ENCODE measurements around the gene GNA15.

The GNA15 gene

DNA sequence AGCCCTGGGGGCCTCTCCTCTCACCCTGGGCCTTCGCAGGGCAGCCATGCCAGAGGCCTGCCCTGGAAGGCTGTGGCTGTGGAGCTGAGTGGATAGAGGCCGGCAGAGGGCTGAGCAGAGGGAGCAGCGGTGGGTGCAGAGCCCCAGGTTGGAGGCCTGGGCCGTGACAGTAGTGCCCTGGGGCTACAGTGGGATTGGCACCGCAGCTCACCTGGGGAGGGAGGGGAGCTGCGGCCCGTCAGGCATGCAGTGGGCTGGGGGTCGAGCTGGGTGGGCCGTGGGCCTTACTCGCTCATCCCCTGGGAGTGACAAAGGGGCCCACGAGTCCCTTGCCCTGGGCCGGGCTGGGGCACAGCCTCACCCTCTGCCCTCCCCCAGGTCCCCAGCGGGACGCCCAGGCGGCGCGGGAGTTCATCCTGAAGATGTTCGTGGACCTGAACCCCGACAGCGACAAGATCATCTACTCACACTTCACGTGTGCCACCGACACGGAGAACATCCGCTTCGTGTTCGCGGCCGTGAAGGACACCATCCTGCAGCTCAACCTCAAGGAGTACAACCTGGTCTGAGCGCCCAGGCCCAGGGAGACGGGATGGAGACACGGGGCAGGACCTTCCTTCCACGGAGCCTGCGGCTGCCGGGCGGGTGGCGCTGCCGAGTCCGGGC is 15.1 kb upstream of the GNA15 start:
- no peak for DNase-seq (ENCODE audit: low read depth in 1 of 2, low spot score in 1 of 2)

DNA sequence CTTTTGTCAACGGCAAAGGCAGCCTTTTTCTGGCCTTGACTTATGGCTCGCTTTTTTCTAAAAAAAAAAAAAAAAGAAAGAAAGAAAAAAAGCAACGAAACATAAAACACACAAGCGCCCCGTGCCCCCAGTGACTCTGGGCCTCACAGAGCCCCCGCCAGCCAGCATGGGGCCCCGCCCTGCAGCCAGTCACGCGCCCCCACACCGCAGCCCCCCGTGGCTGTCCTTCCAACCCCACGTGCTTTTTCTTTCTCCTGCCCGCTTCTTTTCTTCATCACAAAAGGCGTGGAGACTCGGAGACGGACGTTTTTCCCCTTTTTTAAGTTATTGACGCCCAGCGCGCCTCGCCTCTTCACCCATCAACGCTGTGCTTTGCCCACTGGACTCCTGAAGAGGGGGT is 14.4 kb upstream of the GNA15 start:
- no peak for DNase-seq (ENCODE audit: low read depth in 1 of 2, low spot score in 1 of 2)

GRCh38 chr19:3121821-3122511 is 13.9 kb upstream of the GNA15 start:
- no peak for DNase-seq (ENCODE audit: low read depth in 1 of 2, low spot score in 1 of 2)

DNA sequence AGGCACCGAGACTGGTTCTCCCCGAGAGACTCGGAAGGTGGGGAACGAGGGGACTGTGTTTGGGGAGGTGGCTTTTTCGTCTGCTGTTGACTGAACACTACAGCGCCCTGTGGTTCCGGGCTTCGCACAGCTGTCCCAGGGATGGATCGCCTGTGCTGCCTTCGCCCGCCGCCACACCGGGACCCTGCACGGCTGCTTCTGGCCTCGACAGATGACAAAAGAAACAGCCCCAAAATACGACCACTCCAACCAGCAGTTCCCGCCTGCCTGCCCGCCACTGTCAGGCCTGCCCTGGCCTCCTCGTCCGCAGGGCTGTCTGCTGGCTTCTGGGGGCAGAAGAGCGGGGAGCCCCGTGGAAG is 13.3 kb upstream of the GNA15 start:
- no peak for DNase-seq (ENCODE audit: low read depth in 1 of 2, low spot score in 1 of 2)

DNA sequence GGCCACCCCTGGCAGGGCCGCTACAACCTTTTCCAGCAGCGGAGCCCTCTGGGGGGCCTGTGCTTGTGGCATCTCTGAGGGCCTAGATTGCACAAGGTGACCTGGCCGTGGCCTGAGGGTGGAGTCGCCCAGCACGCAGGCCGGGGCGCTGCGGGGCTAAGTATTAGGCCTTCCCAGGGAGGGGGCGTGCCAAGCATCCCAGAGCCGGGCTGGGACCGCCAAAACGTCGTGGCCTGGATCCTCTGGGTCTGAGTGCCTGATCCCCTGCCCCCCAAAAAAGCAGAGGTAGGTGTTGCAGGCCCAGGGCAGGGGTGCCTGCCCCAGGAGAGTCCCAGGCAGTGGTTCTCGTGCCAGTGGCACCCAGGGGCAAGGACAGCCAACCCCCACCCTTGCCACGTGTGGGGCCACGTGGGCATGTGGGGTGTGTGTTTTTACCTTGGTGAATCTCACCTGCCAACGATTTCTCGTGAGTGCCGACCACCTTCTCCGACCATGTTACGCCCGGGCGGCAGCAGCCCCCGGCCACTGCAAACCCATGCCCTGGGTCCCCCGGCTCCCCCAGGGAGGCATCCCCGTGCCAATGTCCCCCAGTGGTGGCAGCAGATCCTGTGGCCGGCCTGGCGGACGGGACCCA is 12.6 kb upstream of the GNA15 start:
- no peak for DNase-seq (ENCODE audit: low read depth in 1 of 2, low spot score in 1 of 2)

DNA sequence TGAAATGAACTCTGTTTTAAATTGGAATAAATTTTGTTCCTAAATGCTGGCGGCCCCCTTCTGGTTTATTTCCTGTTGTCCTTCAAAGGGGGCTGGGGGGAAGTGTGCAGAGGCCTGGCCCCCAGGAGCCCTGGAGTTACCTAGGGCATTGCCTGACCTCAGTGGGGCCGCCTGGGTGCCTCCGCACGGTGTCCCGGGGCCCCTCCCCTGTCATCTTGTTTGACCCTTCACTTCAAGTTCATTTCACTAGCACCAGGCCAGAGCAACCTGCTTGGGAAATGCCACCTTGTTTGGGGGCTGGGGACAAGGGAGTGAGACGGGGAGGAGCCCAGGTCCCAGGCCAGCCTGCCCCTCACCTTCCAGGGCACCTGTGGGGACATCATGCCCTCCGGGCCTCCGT is 11.9 kb upstream of the GNA15 start:
- DNase-seq (ENCODE audit: low read depth in 1 of 2, low spot score in 1 of 2): no peak

DNA sequence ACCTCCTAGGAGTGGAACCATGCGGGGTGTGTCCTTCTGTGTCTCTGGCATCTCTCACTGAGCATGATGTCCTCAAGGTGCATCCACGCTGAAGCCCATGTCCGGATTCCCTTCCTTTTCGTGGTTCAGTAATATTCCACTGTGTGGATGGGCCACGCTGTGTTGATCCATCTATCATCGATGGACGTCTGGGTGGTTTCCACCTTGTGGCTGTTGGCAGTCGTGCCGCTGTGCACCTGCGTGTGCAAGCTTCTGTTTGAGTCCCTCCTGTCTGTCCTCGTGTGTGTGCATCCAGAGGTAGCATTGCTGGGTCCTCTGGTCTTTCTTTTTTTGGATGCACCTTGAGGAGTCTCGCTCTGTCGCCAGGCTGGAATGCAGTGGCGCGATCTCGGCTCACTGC is 11.2 kb upstream of the GNA15 start:
- no peak for DNase-seq (ENCODE audit: low read depth in 1 of 2, low spot score in 1 of 2)

DNA sequence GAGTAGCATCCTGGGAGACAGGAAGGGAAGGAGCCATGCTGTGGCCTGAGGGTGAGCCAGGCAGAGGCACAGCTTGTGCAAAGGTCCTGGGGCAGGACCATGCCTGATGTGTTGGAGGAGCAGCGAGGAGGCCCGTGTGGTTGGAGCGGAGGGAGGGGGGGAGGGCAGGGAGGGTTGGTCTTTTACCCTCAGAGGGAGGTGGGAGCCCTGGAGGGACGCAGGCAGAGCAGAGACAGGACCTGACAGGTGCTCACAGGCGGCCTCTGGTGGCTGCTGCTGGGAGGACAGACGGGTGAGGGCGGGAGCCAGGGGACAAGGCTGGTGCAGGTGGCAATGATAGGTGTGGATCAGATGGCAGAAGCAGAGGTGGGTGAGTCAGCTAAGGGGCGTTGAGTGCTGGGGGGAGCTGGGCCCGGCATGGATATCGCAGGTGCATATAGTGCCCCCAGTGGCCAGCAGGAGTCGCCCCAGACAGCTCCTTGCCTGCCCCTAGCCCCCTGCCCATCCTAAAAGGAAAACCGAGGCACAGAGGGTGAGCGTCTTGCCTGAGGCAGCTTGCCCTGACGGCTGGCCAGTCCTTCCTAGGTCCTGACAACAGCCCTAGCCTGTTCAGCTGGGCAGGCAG is 9.8 kb upstream of the GNA15 start:
- peak; percentile 62 to 65 for DNase-seq (ENCODE audit: low read depth in 1 of 2, low spot score in 1 of 2)

GRCh38 chr19:3129112-3129511 is 6.7 kb upstream of the GNA15 start:
- DNase-seq (ENCODE audit: low read depth in 1 of 2, low spot score in 1 of 2): no peak

DNA sequence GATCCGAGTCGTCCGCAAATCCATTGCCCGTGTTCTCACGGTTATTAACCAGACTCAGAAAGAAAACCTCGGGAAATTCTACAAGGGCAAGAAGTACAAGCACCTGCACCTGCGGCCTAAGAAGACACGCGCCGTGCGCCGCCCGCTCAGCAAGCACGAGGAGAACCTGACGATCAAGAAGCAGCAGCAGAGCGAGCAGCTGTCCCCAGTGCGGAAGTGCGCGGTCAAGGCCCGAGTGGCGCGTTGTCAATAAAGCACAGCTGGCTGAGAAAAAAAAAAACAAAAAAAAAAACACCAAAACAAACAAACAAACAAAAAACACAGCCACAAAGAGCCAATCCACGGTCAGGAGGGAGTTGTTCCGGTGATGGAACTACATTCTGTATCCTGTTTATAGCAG is 4.7 kb upstream of the GNA15 start:
- DNase-seq (ENCODE audit: low read depth in 1 of 2, low spot score in 1 of 2): no peak

- peak; percentile 49 to 69 for DNase-seq (ENCODE audit: low read depth in 1 of 2, low spot score in 1 of 2)
Observed at GRCh38 chr19:3132971-3133792, 2.7 kb upstream of the GNA15 start.

GRCh38 chr19:3133793-3134116 is 2.1 kb upstream of the GNA15 start:
- DNase-seq (ENCODE audit: low read depth in 1 of 2, low spot score in 1 of 2): no peak

DNA sequence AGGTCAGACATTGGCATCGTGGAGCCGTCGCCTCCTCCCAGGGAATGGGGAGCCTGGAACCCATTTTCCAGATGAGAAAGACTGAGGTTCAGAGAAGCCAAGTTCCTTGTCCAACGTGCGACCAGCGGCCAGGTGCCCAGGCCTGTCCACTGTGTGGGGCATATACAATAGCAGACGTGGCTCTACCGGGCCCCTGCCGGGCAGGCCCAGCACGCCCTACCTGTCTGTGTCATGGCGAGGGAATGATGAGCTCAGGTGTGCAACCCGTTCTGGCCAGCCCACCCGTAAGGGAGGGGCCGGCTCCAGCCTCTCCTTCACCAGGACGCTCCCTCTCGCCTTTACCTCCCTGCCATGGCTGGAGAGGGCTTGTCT is 837 bp downstream of the GNA15 start:
- no peak for DNase-seq (ENCODE audit: low read depth in 1 of 2, low spot score in 1 of 2)

- no peak for DNase-seq (ENCODE audit: low read depth in 1 of 2, low spot score in 1 of 2)
Observed at GRCh38 chr19:3137119-3137518, 1.3 kb downstream of the GNA15 start.

GRCh38 chr19:3138268-3138667 is 2.4 kb downstream of the GNA15 start:
- DNase-seq (ENCODE audit: low read depth in 1 of 2, low spot score in 1 of 2): no peak

- no peak for DNase-seq (ENCODE audit: low read depth in 1 of 2, low spot score in 1 of 2)
Observed at GRCh38 chr19:3140667-3141038, 4.8 kb downstream of the GNA15 start.

DNA sequence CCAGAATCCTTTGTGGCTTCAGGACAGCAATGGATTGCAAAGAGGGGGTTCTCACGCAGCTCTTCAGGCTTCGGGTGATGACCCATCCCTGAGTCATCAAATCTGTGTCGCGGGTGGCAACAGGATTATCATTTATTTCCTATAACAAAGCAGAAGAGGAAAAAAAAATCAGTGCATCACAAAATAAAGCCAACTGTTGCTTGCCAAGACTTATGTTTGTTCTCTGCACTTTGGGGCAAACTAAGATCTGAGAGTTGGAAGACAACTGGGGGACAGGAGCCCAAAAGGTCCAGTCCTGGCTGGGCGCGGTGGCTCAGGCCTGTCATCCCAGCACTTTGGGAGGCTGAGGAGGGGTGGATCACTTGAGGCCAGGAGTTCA is 6.4 kb downstream of the GNA15 start:
- DNase-seq (ENCODE audit: low read depth in 1 of 2, low spot score in 1 of 2): peak; percentile 27 to 57

GRCh38 chr19:3142781-3143337 is 7.0 kb downstream of the GNA15 start:
- DNase-seq (ENCODE audit: low read depth in 1 of 2, low spot score in 1 of 2): no peak

DNA sequence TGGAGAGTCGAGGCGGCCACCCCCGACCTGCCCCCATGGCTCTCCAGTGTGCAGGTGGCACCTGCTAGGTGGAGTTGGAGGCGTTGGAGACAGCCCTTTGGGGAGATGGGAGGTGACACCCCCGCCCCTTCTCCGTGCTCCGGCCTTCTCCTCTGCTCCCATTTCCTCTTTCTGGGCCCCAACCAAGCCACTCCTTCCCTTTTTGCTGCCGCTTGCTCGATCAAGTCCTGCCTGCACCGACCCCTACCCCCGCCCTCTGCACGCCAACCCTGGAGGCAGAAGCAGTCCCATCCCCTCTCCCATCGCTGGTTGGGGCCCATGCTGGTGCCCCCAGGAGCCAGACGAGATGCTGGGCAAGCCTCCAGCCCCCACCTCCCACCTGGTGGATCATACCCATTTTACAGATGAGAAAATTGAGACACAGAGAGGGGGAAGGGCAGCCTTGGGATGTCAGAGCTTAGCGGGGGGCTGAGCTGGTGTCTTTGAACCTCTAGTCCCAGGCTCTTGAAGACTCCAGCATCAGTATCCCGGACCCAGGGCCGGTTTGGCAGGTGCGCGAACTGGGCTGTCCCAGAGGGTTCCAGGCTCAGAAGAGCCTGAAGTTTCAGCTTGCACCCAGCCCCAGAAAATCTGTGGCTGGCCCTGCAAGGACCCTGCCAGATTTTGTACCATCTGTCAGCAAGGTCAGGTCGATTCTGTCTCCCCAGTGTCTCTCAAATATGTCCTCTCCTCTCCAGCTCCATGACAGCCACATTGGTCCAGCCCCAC is 10.3 kb downstream of the GNA15 start:
- DNase-seq (ENCODE audit: low read depth in 1 of 2, low spot score in 1 of 2): no peak

DNA sequence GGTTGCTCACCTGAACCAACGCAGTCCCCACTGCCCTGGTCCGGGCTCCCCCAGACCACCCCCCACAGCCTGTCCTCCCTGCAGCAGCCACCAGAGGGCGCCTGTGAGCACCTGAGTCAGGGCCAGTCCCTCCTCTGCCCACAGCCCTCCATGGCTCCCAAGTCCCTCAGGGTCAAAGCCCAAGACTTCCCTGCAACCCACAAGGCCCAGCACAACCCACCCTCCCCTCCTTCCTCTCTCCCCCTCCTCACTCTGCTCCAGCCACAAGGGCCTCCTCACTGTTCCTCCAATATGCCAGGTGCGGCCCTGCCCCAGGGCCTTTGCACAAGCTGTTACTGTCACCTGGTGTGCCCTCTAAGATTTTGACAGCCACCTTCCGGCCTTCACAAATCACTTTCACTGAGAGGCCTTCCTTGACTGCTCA is 10.9 kb downstream of the GNA15 start:
- peak; percentile 44 to 54 for DNase-seq (ENCODE audit: low read depth in 1 of 2, low spot score in 1 of 2)

DNA sequence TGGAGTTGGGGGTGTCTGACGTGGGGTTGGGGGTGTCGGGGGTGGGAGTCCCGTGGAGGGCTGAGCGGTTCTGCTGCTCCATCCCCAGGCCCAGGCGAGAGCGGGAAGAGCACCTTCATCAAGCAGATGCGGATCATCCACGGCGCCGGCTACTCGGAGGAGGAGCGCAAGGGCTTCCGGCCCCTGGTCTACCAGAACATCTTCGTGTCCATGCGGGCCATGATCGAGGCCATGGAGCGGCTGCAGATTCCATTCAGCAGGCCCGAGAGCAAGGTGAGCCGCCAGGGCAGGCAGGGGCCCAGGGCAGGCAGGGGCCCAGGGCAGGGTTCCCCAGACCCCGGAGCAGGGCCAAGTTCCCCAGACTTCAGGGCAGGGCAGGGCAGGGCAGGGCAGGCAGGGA is 12.7 kb downstream of the GNA15 start:
- DNase-seq (ENCODE audit: low read depth in 1 of 2, low spot score in 1 of 2): no peak
